CD4-positive, alpha-beta T cell (primary cell): ENCODE results near the gene STK17A. TPM values are rescaled to one million over a fixed set of nuclear protein-coding genes. Genes with fewer than 3 reads are reported as not detected.

ENCODE experiments used
- ATAC-seq: fragments of 200-7000 bp; cut with Tn5 transposase; one replicate; pipeline ENCODE4 v1.10.0; 2022; ENCODE audit warnings: mild to moderate bottlenecking; ENCODE audit not compliant: poor library complexity
- CTCF ChIA-PET: fragments of 350-600 bp; sonication (Branson Sonifier 250); formaldehyde crosslinking; loops from one replicate; lab custom pipeline; 2021; ENCODE audit warnings: antibody characterized with exemption, inconsistent platforms; lab: Charles Lee
- POLR2A ChIA-PET: fragments of 350-600 bp; sonication (Branson Sonifier 250); formaldehyde crosslinking; loops from one replicate; lab custom pipeline; 2021; ENCODE audit warnings: antibody characterized with exemption, inconsistent platforms; lab: Charles Lee
- DNase-seq, 14 experiments: peaks; one replicate each; pipeline ENCODE4 v3.0.0-alpha.2; 2013 to 2020; ENCODE audit warnings: mixed read lengths in 2 of 14
- H3K27ac ChIP-seq, 2 donors: one replicate each; pipeline versions ENCODE4 v1.5.1 to v1.7.0; 2013; ENCODE audit warnings: low read length in 2 of 2, low read depth in 1 of 2, mild to moderate bottlenecking in 1 of 2
- H3K27me3 ChIP-seq, 2 experiments: 1 replicate in 1 of 2; 2 replicates in 1 of 2; pipeline versions ENCODE4 v1.6.1 to v1.7.0; 2013; ENCODE audit warnings: low read length in 2 of 2, control low read depth in 1 of 2, mild to moderate bottlenecking in 1 of 2, moderate library complexity in 1 of 2; ENCODE audit not compliant: insufficient read depth in 2 of 2, control insufficient read depth in 1 of 2
- H3K36me3 ChIP-seq: one replicate; pipeline ENCODE4 v1.6.1; 2013; ENCODE audit warnings: low read length, control low read depth; ENCODE audit not compliant: insufficient read depth
- H3K4me1 ChIP-seq: one replicate; pipeline ENCODE4 v1.6.1; 2013; ENCODE audit warnings: low read length, control low read depth; ENCODE audit not compliant: insufficient read depth
- H3K4me3 ChIP-seq: one replicate; pipeline ENCODE4 v1.5.1; 2013; ENCODE audit warnings: mild to moderate bottlenecking, low read length, moderate library complexity
- H3K9me3 ChIP-seq, 2 experiments: 1 replicate in 1 of 2; 2 replicates in 1 of 2; pipeline versions ENCODE4 v1.6.1 to v1.7.0; 2013; ENCODE audit warnings: low read length in 2 of 2, mild to moderate bottlenecking in 2 of 2, control low read depth in 1 of 2, moderate library complexity in 1 of 2; ENCODE audit not compliant: control insufficient read depth in 1 of 2, insufficient read depth in 1 of 2
- H3K27ac Mint-ChIP-seq: one replicate; pipeline ENCODE4 v1.8.0; 2020; ENCODE audit warnings: mixed read lengths
- H3K27me3 Mint-ChIP-seq: one replicate; pipeline ENCODE4 v1.8.0; 2021; ENCODE audit warnings: mixed read lengths
- H3K36me3 Mint-ChIP-seq: one replicate; pipeline ENCODE4 v1.8.0; 2021; ENCODE audit warnings: low read depth, mixed read lengths
- H3K4me1 Mint-ChIP-seq: one replicate; pipeline ENCODE4 v1.8.0; 2021; ENCODE audit warnings: low read depth, mixed read lengths
- H3K4me3 Mint-ChIP-seq: one replicate; pipeline ENCODE4 v1.8.0; 2020; ENCODE audit warnings: mild to moderate bottlenecking, mixed read lengths
- H3K9me3 Mint-ChIP-seq: one replicate; pipeline ENCODE4 v1.8.0; 2020; ENCODE audit warnings: mixed read lengths
- CTCF ChIP-seq: fragments of 200-600 bp; IDR thresholded peaks from one replicate; pipeline ENCODE4 v1.8.0; 2022; ENCODE audit warnings: antibody characterized with exemption, mild to moderate bottlenecking
- intact Hi-C, 2 experiments: fragments of 100-400 bp; cut with DNase I in 1 of 2; cut with micrococcal nuclease in 1 of 2; formaldehyde crosslinking; loops; one replicate each; pipeline versions ENCODE4 v1.15.1 to v1.9.0; 2023 to 2025; cut with DNase I, micrococcal nuclease
- total RNA-seq, 174 experiments: library from RNA in 2 of 174; stranded (reverse) in 2 of 174; gene quantifications; one replicate each; pipeline ENCODE4 v1.2.3 and lab custom pipeline; 2021 to 2026

Gene STK17A
- total RNA-seq, 2 experiments from 2014 or later: 213 to 218 TPM

- Histone ChIP-seq H3K4me1 (no peaks in the 10 kb centered on the region), H3K27ac (no peak overlapping the region), H3K36me3 (no peaks in the 10 kb centered on the region), H3K9me3 (no peaks in the 10 kb centered on the region), H3K4me3 (no peak overlapping the region), H3K27me3 (peaks cover 0 to 2% of the 10 kb centered on the region in 2 experiments)
- Mint-ChIP-seq H3K4me3 (no peak overlapping the region), H3K4me1 (no peaks in the 10 kb centered on the region), H3K27me3 (no peaks in the 10 kb centered on the region), H3K9me3 (no peaks in the 10 kb centered on the region), H3K27ac (no peak overlapping the region), H3K36me3 (no peaks in the 10 kb centered on the region)
- ChIA-PET POLR2A (no interaction called here), CTCF (no interaction called here)
- intact Hi-C loops: no loop called here
- DNase-seq (no peak), ATAC-seq (no peak)
- TF ChIP-seq CTCF: no peak
Observed at GRCh38 chr7:43535810-43536585, 46.9 kb upstream of the STK17A start.

GRCh38 chr7:43536773-43537172 lies 46.1 kb upstream of the STK17A start:
- Histone ChIP-seq H3K36me3 (no peaks in the 10 kb centered on the region), H3K27me3 (peaks cover 0 to 2% of the 10 kb centered on the region in 2 experiments), H3K27ac (no peak overlapping the region), H3K4me1 (no peaks in the 10 kb centered on the region), H3K9me3 (no peaks in the 10 kb centered on the region), H3K4me3 (no peak overlapping the region)
- no peak for DNase-seq
- intact Hi-C loops: no loop called here
- ChIA-PET POLR2A (no interaction called here), CTCF (interaction anchor here (1.0 to 1.2 kb wide), 2 partner anchors 82 to 96 kb away, joined by 3 to 5 read pairs; no protein-coding TSS in a partner anchor)
- ATAC-seq: no peak
- Mint-ChIP-seq H3K4me1 (no peaks in the 10 kb centered on the region), H3K4me3 (no peak overlapping the region), H3K36me3 (no peaks in the 10 kb centered on the region), H3K27me3 (no peaks in the 10 kb centered on the region), H3K27ac (no peak overlapping the region), H3K9me3 (no peaks in the 10 kb centered on the region)
- no peak for TF ChIP-seq CTCF

GRCh38 chr7:43537765-43538403 lies 45.0 kb upstream of the STK17A start:
- H3K27me3 Mint-ChIP-seq: no peaks in the 10 kb centered on the region
- intact Hi-C loops: no loop called here
- ATAC-seq (no peak), DNase-seq (no peak)
- H3K9me3 Mint-ChIP-seq: no peaks in the 10 kb centered on the region
- Histone ChIP-seq H3K27me3 (peaks cover 0 to 2% of the 10 kb centered on the region in 2 experiments), H3K36me3 (no peaks in the 10 kb centered on the region), H3K4me3 (no peak overlapping the region), H3K9me3 (no peaks in the 10 kb centered on the region), H3K4me1 (no peaks in the 10 kb centered on the region), H3K27ac (no peak overlapping the region)
- H3K27ac Mint-ChIP-seq: no peak overlapping the region
- no peaks in the 10 kb centered on the region for H3K36me3 Mint-ChIP-seq
- ChIA-PET CTCF (interaction anchor here (1.0 to 1.2 kb wide), 2 partner anchors 83 to 97 kb away, joined by 3 to 5 read pairs; no protein-coding TSS in a partner anchor), POLR2A (no interaction called here)
- no peak overlapping the region for H3K4me3 Mint-ChIP-seq
- TF ChIP-seq CTCF: no peak
- H3K4me1 Mint-ChIP-seq: no peaks in the 10 kb centered on the region
